ENCODE data around the gene ARMC12. TPM values are rescaled to one million over a fixed set of nuclear protein-coding genes. Genes with fewer than 3 reads are reported as not detected.

ARMC12 gene
- total and polyA plus RNA-seq, 2 donors (not counting 3 experiments of a cell fraction or from before 2014, with no cell fraction given) = 0.91 to 1.9 TPM

- DNase-seq (ENCODE audit: low read depth, low spot score) (no peak), FAIRE-seq (no peak)
Observed at GRCh38 chr6:35788423-35788982, 51.7 kb downstream of the ARMC12 start.

More at GRCh38 chr6:35788423-35788982, 51.7 kb downstream of the ARMC12 start:
- no peak overlapping the region for H3K4me2 ChIP-seq (ENCODE audit: insufficient read depth, low read length)
- no peaks in the 10 kb centered on the region for H3K36me3 ChIP-seq (ENCODE audit: control insufficient read depth in 2 of 2, extremely low read depth in 1 of 2, insufficient read depth in 2 of 2, low read length in 2 of 2)
- no peak overlapping the region for H3K9ac ChIP-seq (replicated peaks; ENCODE audit: extremely low read depth, insufficient read depth, low read length)
- ChIA-PET CTCF (no interaction called here), POLR2A (no interaction called here)
- H3K27ac ChIP-seq (ENCODE audit: insufficient read depth, low read depth, low read length) = no peak overlapping the region
- H3K9me1 ChIP-seq (replicated peaks; ENCODE audit: control insufficient read depth, extremely low read depth, insufficient read depth, low read length) = no peaks in the 10 kb centered on the region
- no peak for TF ChIP-seq GATA2 (IDR thresholded peaks at IDR 0.05; ENCODE audit: insufficient read depth, insufficient read length, low read depth, low read length)
- no peak for TF ChIP-seq FOS (IDR thresholded peaks at IDR 0.05; ENCODE audit: borderline replicate concordance, insufficient read depth, low read length)
- TF ChIP-seq, protein P1, sequence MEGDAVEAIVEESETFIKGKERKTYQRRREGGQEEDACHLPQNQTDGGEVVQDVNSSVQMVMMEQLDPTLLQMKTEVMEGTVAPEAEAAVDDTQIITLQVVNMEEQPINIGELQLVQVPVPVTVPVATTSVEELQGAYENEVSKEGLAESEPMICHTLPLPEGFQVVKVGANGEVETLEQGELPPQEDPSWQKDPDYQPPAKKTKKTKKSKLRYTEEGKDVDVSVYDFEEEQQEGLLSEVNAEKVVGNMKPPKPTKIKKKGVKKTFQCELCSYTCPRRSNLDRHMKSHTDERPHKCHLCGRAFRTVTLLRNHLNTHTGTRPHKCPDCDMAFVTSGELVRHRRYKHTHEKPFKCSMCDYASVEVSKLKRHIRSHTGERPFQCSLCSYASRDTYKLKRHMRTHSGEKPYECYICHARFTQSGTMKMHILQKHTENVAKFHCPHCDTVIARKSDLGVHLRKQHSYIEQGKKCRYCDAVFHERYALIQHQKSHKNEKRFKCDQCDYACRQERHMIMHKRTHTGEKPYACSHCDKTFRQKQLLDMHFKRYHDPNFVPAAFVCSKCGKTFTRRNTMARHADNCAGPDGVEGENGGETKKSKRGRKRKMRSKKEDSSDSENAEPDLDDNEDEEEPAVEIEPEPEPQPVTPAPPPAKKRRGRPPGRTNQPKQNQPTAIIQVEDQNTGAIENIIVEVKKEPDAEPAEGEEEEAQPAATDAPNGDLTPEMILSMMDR (IDR thresholded peaks at IDR 0.05; ENCODE audit: extremely low read depth in 1 of 2, insufficient read depth in 1 of 2, low read depth in 1 of 2, low read length in 2 of 2) = no peak
- TF ChIP-seq MYC (IDR thresholded peaks at IDR 0.05; ENCODE audit: low read depth, low read length) = no peak
- TF ChIP-seq JUN (IDR thresholded peaks at IDR 0.05; ENCODE audit: borderline replicate concordance, insufficient read depth, insufficient read length, low read depth) = no peak
- TF ChIP-seq, protein P2, sequence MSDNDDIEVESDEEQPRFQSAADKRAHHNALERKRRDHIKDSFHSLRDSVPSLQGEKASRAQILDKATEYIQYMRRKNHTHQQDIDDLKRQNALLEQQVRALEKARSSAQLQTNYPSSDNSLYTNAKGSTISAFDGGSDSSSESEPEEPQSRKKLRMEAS (IDR thresholded peaks at IDR 0.05; ENCODE audit: insufficient read depth, insufficient read length) = no peak
- TF ChIP-seq POLR2AphosphoS5 (IDR thresholded peaks at IDR 0.05; ENCODE audit: insufficient read depth, low read depth, low read length) = no peak
- no peak for TF ChIP-seq POLR2A (IDR thresholded peaks at IDR 0.05; ENCODE audit: low read depth, low read length)
- TF ChIP-seq EZH2 (IDR thresholded peaks at IDR 0.05; ENCODE audit: borderline replicate concordance, low read depth, low read length, severe bottlenecking) = peak; percentile 13
- dilution Hi-C loops (cut with MboI; ENCODE audit: extremely low pct_ligation_motif_present, low sequenced_read_pairs) = no loop called here
- H3K4me1 ChIP-seq (ENCODE audit: control insufficient read depth, extremely low read depth, insufficient read depth, low read length) = no peaks in the 10 kb centered on the region
- H4K20me1 ChIP-seq (replicated peaks; ENCODE audit: control insufficient read depth, extremely low read depth, insufficient read depth, low read length) = no peaks in the 10 kb centered on the region
- no peaks in the 10 kb centered on the region for H3K79me2 ChIP-seq (ENCODE audit: control insufficient read depth, insufficient read depth, low read length)
- H3K27me3 ChIP-seq (ENCODE audit: control insufficient read depth in 2 of 2, insufficient read depth in 2 of 2, low read length in 2 of 2) = peaks cover 20 to 23% of the 10 kb centered on the region in 2 experiments
- H3K9me3 ChIP-seq (replicated peaks; ENCODE audit: control insufficient read depth, insufficient read depth, low read length) = no peaks in the 10 kb centered on the region
- intact Hi-C loops (cut with micrococcal nuclease) = no loop called here
- no peak overlapping the region for H2AFZ ChIP-seq (ENCODE audit: low read depth, low read length)
- no peak overlapping the region for H3K4me3 ChIP-seq (replicated peaks in 1 of 3; ENCODE audit: insufficient read depth in 1 of 3, low read depth in 1 of 3, low read length in 3 of 3)
- BruUV-seq (replicated peaks) = no TSS peak

Measured in endothelial cell of umbilical vein (primary cell).